ENCODE measurements around the gene AMZ1. TPM values are rescaled to one million over a fixed set of nuclear protein-coding genes. Genes with fewer than 3 reads are reported as not detected.

The AMZ1 gene
- total RNA-seq, 3 donors from 2014 or later (not counting 1 experiment from before 2014, with no cell fraction given) = 0.07 to 1.2 (median 0.27) TPM

GRCh38 chr7:2661096-2661449, 26.9 kb upstream of the AMZ1 start:
- intact Hi-C loops (cut with micrococcal nuclease) = no loop called here
- Mint-ChIP-seq H3K9me3 (no peaks in the 10 kb centered on the region), H3K4me3 (no peak overlapping the region), H3K36me3 (no peaks in the 10 kb centered on the region), H3K27ac (no peak overlapping the region), H3K27me3 (ENCODE audit: low read depth in 2 of 2) (no peaks in the 10 kb centered on the region), H3K4me1 (peaks cover 0 to 7% of the 10 kb centered on the region in 2 donors)
- H3K4me1 ChIP-seq (ENCODE audit: control insufficient read depth, insufficient read depth, low read length) = no peaks in the 10 kb centered on the region
- WGBS (ENCODE audit: insufficient coverage) = 96% methylated on average over 10 of the region's 10 CpGs
- H3K27me3 ChIP-seq (ENCODE audit: control insufficient read depth, insufficient read depth, low read length) = no peaks in the 10 kb centered on the region
- no peak for TF ChIP-seq CTCF (IDR thresholded peaks at IDR 0.05)
- no peak overlapping the region for H3K27ac ChIP-seq (ENCODE audit: low read length)
- DNase-seq = no peak
- H3K36me3 ChIP-seq (ENCODE audit: control insufficient read depth, insufficient read depth, low read length) = no peaks in the 10 kb centered on the region
- no peak for ATAC-seq
- H3K9me3 ChIP-seq (ENCODE audit: control insufficient read depth, insufficient read depth, low read length) = no peaks in the 10 kb centered on the region
- no peak overlapping the region for H3K4me3 ChIP-seq (ENCODE audit: low read length)

- intact Hi-C loops (cut with micrococcal nuclease) = no loop called here
- 89% methylated on average over 43 of the region's 43 CpGs for WGBS (ENCODE audit: insufficient coverage)
- no peaks in the 10 kb centered on the region for H3K36me3 ChIP-seq (ENCODE audit: control insufficient read depth, insufficient read depth, low read length)
Measured at GRCh38 chr7:2661602-2662272, 26.3 kb upstream of the AMZ1 start.

GRCh38 chr7:2662273-2663120, 25.5 kb upstream of the AMZ1 start:
- Histone ChIP-seq H3K27me3 (ENCODE audit: control insufficient read depth, insufficient read depth, low read length) (peaks cover 2% of the 10 kb centered on the region), H3K36me3 (ENCODE audit: control insufficient read depth, insufficient read depth, low read length) (no peaks in the 10 kb centered on the region), H3K27ac (ENCODE audit: low read length) (no peak overlapping the region), H3K4me3 (ENCODE audit: low read length) (no peak overlapping the region), H3K4me1 (ENCODE audit: control insufficient read depth, insufficient read depth, low read length) (no peaks in the 10 kb centered on the region), H3K9me3 (ENCODE audit: control insufficient read depth, insufficient read depth, low read length) (no peaks in the 10 kb centered on the region)
- Mint-ChIP-seq H3K4me1 (peaks cover 0 to 1% of the 10 kb centered on the region in 2 donors), H3K27me3 (ENCODE audit: low read depth in 2 of 2) (peaks cover 0 to 4% of the 10 kb centered on the region in 2 donors), H3K36me3 (no peaks in the 10 kb centered on the region), H3K9me3 (no peaks in the 10 kb centered on the region), H3K27ac (no peak overlapping the region), H3K4me3 (no peak overlapping the region)
- TF ChIP-seq CTCF (IDR thresholded peaks at IDR 0.05) = no peak
- intact Hi-C loops (cut with micrococcal nuclease) = no loop called here
- no peak for DNase-seq
- ATAC-seq = no peak
- 92% methylated on average over 33 of the region's 33 CpGs for WGBS (ENCODE audit: insufficient coverage)

More at GRCh38 chr7:2661602-2662272, 26.3 kb upstream of the AMZ1 start:
- Mint-ChIP-seq H3K36me3 (no peaks in the 10 kb centered on the region), H3K27ac (no peak overlapping the region), H3K27me3 (ENCODE audit: low read depth in 2 of 2) (no peaks in the 10 kb centered on the region), H3K4me3 (no peak overlapping the region), H3K4me1 (peaks cover 0 to 7% of the 10 kb centered on the region in 2 donors), H3K9me3 (no peaks in the 10 kb centered on the region)
- H3K4me1 ChIP-seq (ENCODE audit: control insufficient read depth, insufficient read depth, low read length) = no peaks in the 10 kb centered on the region
- no peak overlapping the region for H3K27ac ChIP-seq (ENCODE audit: low read length)
- ATAC-seq (no peak), DNase-seq (no peak)
- no peak overlapping the region for H3K4me3 ChIP-seq (ENCODE audit: low read length)
- H3K27me3 ChIP-seq (ENCODE audit: control insufficient read depth, insufficient read depth, low read length) = peaks cover 2% of the 10 kb centered on the region
- no peak for TF ChIP-seq CTCF (IDR thresholded peaks at IDR 0.05)
- no peaks in the 10 kb centered on the region for H3K9me3 ChIP-seq (ENCODE audit: control insufficient read depth, insufficient read depth, low read length)
